H1 (cell line): Measurements from ENCODE around the gene APOL5. TPM values are rescaled to one million over a fixed set of nuclear protein-coding genes. Genes with fewer than 3 reads are reported as not detected.

ENCODE experiments used
- BRCA1 ChIP-seq: IDR thresholded peaks from 2 replicates; pipeline ENCODE4 v1.6.1; 2012; ENCODE audit warnings: low read depth, low read length, improper control_type of control experiment
- CHD7 ChIP-seq: fragments of 300-600 bp; sonication (generic); IDR thresholded peaks from 2 replicates; pipeline ENCODE4 v1.7.1; 2012; ENCODE audit warnings: low read length, moderate library complexity, mild to moderate bottlenecking, inconsistent platforms; ENCODE audit not compliant: insufficient replicate concordance
- CTBP2 ChIP-seq: IDR thresholded peaks from 2 replicates; pipeline ENCODE4 v1.7.0; 2011; ENCODE audit warnings: borderline replicate concordance, mild to moderate bottlenecking, moderate library complexity, mixed read lengths, low read length; ENCODE audit not compliant: insufficient read depth, insufficient read length
- HDAC6 ChIP-seq: IDR thresholded peaks from one replicate; pipeline ENCODE4 v1.7.1; 2012; ENCODE audit warnings: low read depth, mild to moderate bottlenecking, inconsistent platforms, low read length, moderate library complexity
- polyA plus RNA-seq, 7 experiments: library from polyadenylated mRNA; depleted of rRNA in 3 of 7; stranded (reverse) in 5 of 7; unstranded in 2 of 7; fragments of >200 nt in 5 of 7; fragments of 200-250 nt in 2 of 7; gene quantifications; 1 replicate in 5 of 7; 2 replicates in 1 of 7; 4 replicates in 1 of 7; pipeline versions ENCODE4 v1.2.1 to v1.2.3, GENCODE V29; 2011 to 2013; ENCODE audit warnings: missing spikeins in 2 of 7, mixed read lengths in 2 of 7
- total RNA-seq: library from RNA; stranded (reverse); fragmentation: NEBNext Ultra II Directional; extraction: Animal tissue kit (Norgen Biotek cat#: 25700); gene quantifications from 2 replicates; pipeline ENCODE4 v1.2.1, GENCODE V29; 2021

APOL5 gene
- total and polyA plus RNA-seq, 2 of the 8 experiments (the other 6 are each of a cell fraction or from before 2014, with no cell fraction given) = not detected

- TF ChIP-seq CHD7 = no peak
- no peak for TF ChIP-seq HDAC6
- no peak for TF ChIP-seq BRCA1
- TF ChIP-seq CTBP2 = no peak
Measured at GRCh38 chr22:35739931-35740380, 22.3 kb downstream of the APOL5 start (continued).
